ENCODE results near the gene MRPL53. TPM values are rescaled to one million over a fixed set of nuclear protein-coding genes. Genes with fewer than 3 reads are reported as not detected.

MRPL53 gene
- total and polyA plus RNA-seq, 8 donors: 37.6 to 60.0 (median 45.9) TPM

DNA sequence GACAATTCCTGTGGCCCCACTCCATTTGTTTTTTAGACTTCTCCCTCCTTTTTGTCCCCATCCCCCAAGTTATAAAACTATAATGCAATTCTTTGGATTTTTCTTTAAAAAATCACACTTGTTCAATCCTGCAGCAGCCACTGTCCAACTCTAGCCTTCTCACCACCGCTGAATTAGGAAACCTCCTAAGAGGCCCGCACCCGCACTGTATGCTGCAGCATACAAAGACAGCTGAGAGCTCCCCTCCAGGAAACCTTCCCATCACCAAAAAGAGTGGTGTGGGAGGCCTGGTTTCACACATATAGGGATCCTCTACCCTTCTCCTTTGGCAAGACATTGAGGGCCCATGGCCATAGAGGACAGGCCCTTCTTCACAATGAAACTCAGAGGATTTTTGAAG, 32.1 kb upstream of the MRPL53 start:
- DNase-seq (no peak), FAIRE-seq (no peak), ATAC-seq (no peak)
- H3K4me1 ChIP-seq: peaks cover 6 to 29% (median 11%) of the 10 kb centered on the region in 3 donors
- TF ChIP-seq, protein P1, sequence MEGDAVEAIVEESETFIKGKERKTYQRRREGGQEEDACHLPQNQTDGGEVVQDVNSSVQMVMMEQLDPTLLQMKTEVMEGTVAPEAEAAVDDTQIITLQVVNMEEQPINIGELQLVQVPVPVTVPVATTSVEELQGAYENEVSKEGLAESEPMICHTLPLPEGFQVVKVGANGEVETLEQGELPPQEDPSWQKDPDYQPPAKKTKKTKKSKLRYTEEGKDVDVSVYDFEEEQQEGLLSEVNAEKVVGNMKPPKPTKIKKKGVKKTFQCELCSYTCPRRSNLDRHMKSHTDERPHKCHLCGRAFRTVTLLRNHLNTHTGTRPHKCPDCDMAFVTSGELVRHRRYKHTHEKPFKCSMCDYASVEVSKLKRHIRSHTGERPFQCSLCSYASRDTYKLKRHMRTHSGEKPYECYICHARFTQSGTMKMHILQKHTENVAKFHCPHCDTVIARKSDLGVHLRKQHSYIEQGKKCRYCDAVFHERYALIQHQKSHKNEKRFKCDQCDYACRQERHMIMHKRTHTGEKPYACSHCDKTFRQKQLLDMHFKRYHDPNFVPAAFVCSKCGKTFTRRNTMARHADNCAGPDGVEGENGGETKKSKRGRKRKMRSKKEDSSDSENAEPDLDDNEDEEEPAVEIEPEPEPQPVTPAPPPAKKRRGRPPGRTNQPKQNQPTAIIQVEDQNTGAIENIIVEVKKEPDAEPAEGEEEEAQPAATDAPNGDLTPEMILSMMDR (IDR thresholded peaks at IDR 0.05): no peak
- H3K36me3 ChIP-seq: no peaks in the 10 kb centered on the region
- no peak overlapping the region for H3K27ac ChIP-seq
- intact Hi-C loops (cut with DNase I): no loop called here
- no peaks in the 10 kb centered on the region for H3K9me3 ChIP-seq
- peaks cover 0 to under 1% (median 0%) of the 10 kb centered on the region in 4 donors for H3K27me3 ChIP-seq
- WGBS, 2 donors: 92 to 96% methylated on average over 3 of the region's 3 CpGs
- H3K4me3 ChIP-seq: no peak overlapping the region

DNA sequence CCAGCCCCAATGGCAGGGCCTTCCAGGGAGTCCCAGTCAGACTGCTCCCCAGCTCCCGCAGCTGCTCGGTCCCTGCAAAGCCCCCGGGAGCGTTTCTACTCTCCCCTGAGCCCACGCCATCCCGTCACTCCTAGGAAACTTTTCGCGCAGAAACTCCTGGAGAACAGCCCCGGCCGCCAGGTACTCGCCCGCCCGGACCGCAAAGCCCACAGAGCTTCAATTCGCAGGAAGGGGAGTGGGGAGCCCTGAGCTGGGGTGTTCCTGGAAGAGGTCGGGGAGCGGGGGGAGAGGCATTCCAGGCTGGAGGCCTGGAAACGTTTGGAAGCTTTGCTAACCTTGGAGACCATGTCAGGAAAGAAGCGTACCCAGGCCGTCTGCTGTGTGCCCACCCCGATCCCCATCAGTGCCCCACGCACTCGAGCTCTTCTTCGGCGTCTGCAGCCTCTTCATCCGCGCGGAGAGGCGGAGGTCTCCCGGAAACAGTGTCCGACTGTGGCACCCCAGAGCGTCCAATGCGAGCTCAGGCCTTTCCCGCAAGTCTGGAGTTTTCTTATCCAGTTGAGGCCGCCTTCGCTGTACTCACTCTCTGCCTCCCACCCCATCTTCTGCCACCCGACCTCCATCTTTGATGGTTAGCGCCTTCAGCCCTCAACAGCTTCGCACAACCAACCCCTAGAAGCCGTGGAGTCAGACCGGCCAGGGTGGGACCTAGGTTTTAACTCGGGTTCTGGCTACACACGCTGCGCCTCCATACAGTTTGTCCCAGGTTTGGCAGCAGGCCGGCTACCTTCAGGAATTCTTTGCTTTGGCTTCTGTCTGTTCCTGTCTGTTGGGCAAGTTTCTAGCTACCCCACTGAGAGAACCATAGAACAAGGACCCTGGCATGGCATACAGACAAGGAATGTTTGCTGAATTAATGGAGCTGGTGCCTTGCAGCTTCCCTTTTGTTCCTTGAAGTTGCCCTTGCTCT, 31.3 kb upstream of the MRPL53 start:
- Histone ChIP-seq H3K4me3 (peak overlapping the region; percentile 38 to 75 (median 52)), H3K4me1 (peaks cover 6 to 33% (median 11%) of the 10 kb centered on the region in 3 donors), H3K36me3 (no peaks in the 10 kb centered on the region), H3K9me3 (no peaks in the 10 kb centered on the region), H3K27ac (peak overlapping the region; percentile 23 to 74 (median 48)), H3K27me3 (peaks cover 0 to 6% (median 0%) of the 10 kb centered on the region in 4 donors)
- FAIRE-seq (no peak), ATAC-seq (no peak), DNase-seq (peak in 2 of 6 donors; percentile 37 to 74)
- TF ChIP-seq, protein P1 (IDR thresholded peaks at IDR 0.05): no peak
- intact Hi-C loops (cut with DNase I): no loop called here
- WGBS, 2 donors: 61 to 64% methylated on average over 45 of the region's 45 CpGs

DNA sequence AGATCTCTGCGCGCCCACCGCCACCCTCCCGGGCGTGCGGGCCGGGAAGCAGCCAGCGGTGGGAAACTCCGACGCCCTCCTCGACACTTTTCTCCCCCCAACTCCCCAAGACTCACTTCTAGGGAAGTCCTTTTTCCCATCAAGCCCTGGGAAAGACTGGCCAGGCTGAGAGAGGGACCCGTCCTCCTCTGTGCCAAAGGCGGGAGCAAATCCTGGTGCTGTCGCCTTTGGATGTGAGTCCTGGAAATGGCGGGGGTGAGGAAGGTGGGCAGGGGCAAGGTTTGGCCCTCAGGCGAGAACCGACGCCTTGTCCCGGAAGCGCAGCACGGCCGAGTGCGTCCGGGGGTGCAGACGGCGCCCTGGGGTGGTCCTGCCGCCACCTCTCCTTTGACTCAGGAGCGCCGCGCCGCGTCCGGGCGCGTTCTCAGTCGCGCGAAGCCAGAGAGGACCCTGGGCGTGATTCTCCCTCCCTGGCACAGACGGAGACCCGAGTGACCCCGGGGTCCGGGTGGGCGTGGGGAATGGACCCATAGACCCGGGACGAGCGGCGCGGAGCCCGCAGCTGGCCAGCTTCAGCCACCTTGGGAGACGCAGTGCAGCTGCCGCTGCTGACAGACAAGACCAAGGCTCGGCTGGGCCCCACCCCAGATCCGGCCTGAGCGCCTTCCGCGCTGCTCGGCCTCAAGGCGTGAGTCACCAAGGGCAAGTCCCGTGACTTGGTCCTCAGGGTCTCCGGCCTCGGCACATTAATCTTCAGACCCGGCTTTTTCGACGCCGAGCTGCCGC, 30.4 kb upstream of the MRPL53 start:
- intact Hi-C loops (cut with DNase I): no loop called here
- FAIRE-seq (no peak), ATAC-seq (peak; percentile 59 to 66 (median 64)), DNase-seq (peak; percentile 73 to 90 (median 82))
- TF ChIP-seq, protein P1 (IDR thresholded peaks at IDR 0.05): no peak
- 1% methylated on average over 65 to 67 of the region's 67 CpGs for WGBS, 2 donors
- H3K36me3 ChIP-seq: no peaks in the 10 kb centered on the region
- no peaks in the 10 kb centered on the region for H3K9me3 ChIP-seq
- H3K27me3 ChIP-seq: peaks cover 0 to 6% (median 0%) of the 10 kb centered on the region in 4 donors
- peak overlapping the region; percentile 38 to 75 (median 52) for H3K4me3 ChIP-seq
- H3K4me1 ChIP-seq: peaks cover 8 to 30% (median 11%) of the 10 kb centered on the region in 3 donors
- H3K27ac ChIP-seq: peak overlapping the region; percentile 23 to 74 (median 48)

DNA sequence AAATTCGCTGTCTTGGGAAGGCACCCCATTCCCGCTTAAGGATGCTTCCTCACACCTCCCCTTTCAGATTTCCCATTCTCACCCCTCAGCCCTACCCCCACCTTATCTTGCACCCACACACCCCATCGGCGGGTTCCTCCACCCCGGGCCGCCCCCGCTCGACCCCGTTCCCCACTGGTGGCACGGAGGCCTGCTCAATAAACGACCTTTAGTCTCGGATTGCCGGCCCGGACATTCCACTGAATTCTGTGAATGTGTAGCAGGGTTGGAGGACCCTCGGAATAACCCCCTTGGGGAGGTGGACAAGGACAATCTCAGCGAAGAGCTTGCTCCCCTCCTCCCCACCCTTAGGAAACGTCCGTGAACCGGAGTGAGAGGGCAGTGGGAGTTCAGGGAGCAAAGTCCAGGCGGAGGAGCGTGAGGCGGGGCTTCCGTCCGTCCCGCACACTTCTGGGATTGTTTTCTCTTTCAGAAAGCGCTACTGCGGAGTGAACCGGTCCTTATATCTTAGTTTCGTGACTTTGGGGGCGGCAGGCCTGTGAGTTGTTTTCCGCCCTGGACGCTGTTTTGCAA, 29.8 kb upstream of the MRPL53 start:
- TF ChIP-seq, protein P1 (IDR thresholded peaks at IDR 0.05): no peak
- Histone ChIP-seq H3K36me3 (no peaks in the 10 kb centered on the region), H3K4me3 (peak overlapping the region; percentile 38 to 75 (median 52)), H3K4me1 (peaks cover 11 to 33% (median 12%) of the 10 kb centered on the region in 3 donors), H3K9me3 (no peaks in the 10 kb centered on the region), H3K27ac (peak overlapping the region; percentile 23 to 74 (median 48)), H3K27me3 (peaks cover 0 to 6% (median 0%) of the 10 kb centered on the region in 4 donors)
- intact Hi-C loops (cut with DNase I): no loop called here
- ATAC-seq (peak; percentile 42 to 63 (median 50)), FAIRE-seq (no peak), DNase-seq (peak in 3 of 6 donors; percentile 37 to 54 (median 47))
- 10 to 13% methylated on average over 32 of the region's 32 CpGs for WGBS, 2 donors
